ENCODE data around the gene TTC39A. TPM values are rescaled to one million over a fixed set of nuclear protein-coding genes. Genes with fewer than 3 reads are reported as not detected.

TTC39A gene
- total RNA-seq, 1 donor from 2014 or later: 42.1 TPM

- intact Hi-C loops (cut with DNase I): no loop called here
- H3K4me3 ChIP-seq: no peak overlapping the region
- H3K27ac ChIP-seq: no peak overlapping the region
- ATAC-seq (no peak), DNase-seq (no peak)
- H3K36me3 ChIP-seq: peaks cover 5% of the 10 kb centered on the region
- H3K4me1 ChIP-seq: peaks cover 3% of the 10 kb centered on the region
- H3K27me3 ChIP-seq: peaks cover 22% of the 10 kb centered on the region
- TF ChIP-seq CTCF (IDR thresholded peaks at IDR 0.05): no peak
- no peaks in the 10 kb centered on the region for H3K9me3 ChIP-seq
Observed at GRCh38 chr1:51348147-51348527, 17.8 kb upstream of the TTC39A start.

DNA sequence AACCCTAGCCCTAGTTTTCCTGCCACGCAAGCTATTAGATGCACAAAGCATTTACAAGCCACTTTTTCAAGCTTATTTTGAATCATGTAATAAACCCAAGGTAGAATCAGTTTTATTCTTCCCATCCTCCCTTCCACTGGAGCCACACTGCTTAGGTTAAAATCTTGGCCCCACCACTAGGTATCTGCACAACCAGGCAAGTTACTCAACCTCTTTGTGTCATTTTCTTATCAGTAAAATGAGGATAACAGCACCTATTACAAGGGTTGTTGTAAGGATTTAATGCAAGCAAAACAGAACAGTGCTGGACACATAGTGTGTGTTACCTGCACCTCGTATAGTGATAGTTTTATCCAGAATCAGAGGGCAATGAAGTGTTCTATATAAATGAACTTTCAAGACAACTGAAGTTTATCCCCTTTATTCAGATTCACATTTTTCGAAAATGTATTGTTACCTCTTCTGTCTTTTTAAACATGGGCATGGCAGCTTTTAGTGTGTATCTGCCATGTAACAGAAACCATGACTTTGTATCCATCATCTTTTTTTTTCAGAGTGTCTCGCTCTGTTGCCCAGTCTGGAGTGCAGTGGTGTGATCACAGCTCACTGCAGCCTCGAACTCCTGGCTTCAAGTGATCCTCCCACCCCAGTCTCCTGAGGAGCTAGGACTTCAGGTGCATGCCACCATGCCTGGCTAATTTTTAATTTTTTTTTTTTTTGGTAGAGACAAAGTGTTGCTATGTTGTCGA is 17.2 kb upstream of the TTC39A start:
- Histone ChIP-seq H3K9me3 (no peaks in the 10 kb centered on the region), H3K27me3 (peaks cover 22% of the 10 kb centered on the region), H3K36me3 (no peaks in the 10 kb centered on the region), H3K4me3 (no peak overlapping the region), H3K4me1 (peaks cover 3% of the 10 kb centered on the region), H3K27ac (no peak overlapping the region)
- no peak for ATAC-seq
- TF ChIP-seq CTCF (IDR thresholded peaks at IDR 0.05): no peak
- DNase-seq: no peak
- intact Hi-C loops (cut with DNase I): no loop called here

DNA sequence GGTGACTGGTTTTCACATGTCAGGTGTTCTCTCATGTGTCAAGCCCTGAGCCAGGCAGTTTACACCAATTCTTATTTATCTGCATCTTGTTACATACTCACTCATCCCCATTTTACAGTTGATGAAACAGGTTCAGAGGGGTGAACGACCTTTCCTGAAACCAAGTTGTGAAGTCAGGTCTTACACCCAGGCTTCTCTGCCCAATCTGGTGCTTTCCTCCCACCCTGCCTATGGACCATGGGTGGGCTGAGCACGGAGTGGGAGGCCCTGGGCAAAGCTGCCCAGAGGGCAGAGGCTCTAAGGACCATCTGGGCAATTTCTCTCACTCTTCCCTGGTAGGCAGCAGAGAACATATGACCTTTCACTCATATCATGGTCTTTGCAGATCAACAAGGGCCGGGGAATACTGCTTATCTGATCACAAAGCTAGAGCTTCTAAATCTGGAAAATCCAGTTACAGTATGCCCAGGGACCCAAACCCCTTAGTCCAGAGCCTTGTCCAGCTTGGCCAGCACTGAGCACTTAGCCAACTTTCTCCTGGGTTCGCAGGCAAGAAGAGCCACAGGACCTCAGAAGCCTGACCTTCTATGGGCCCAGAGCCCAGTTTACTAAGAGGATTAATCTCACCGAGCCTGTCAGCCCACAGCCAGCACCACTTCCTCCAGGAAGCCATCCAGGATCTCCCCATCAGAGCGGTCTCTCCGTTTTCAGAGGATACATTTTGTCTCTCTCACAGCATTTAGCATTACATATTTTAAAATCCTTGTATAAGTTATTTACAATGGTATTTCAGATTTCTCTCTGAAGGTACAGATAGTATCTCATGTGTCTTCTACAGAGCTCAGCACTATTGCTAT is 16.0 kb upstream of the TTC39A start:
- Histone ChIP-seq H3K36me3 (no peaks in the 10 kb centered on the region), H3K9me3 (no peaks in the 10 kb centered on the region), H3K4me1 (peaks cover 3% of the 10 kb centered on the region), H3K27me3 (peaks cover 22% of the 10 kb centered on the region), H3K27ac (no peak overlapping the region), H3K4me3 (no peak overlapping the region)
- intact Hi-C loops (cut with DNase I): no loop called here
- no peak for ATAC-seq
- TF ChIP-seq CTCF (IDR thresholded peaks at IDR 0.05): no peak
- no peak for DNase-seq

- no peak overlapping the region for H3K4me3 ChIP-seq
- no peak overlapping the region for H3K27ac ChIP-seq
- no peaks in the 10 kb centered on the region for H3K9me3 ChIP-seq
- H3K4me1 ChIP-seq: peaks cover 3% of the 10 kb centered on the region
- no peak for TF ChIP-seq CTCF (IDR thresholded peaks at IDR 0.05)
- ATAC-seq: no peak
- intact Hi-C loops (cut with DNase I): no loop called here
- no peaks in the 10 kb centered on the region for H3K36me3 ChIP-seq
- H3K27me3 ChIP-seq: peaks cover 22% of the 10 kb centered on the region
- DNase-seq: no peak
Observed at GRCh38 chr1:51345300-51345687, 14.9 kb upstream of the TTC39A start.

GRCh38 chr1:51344602-51345299 is 14.4 kb upstream of the TTC39A start:
- intact Hi-C loops (cut with DNase I): no loop called here
- H3K27me3 ChIP-seq: peaks cover 22% of the 10 kb centered on the region
- peak overlapping the region; percentile 24 for H3K27ac ChIP-seq
- peaks cover 3% of the 10 kb centered on the region for H3K4me1 ChIP-seq
- no peaks in the 10 kb centered on the region for H3K9me3 ChIP-seq
- no peaks in the 10 kb centered on the region for H3K36me3 ChIP-seq
- peak; percentile 90 for ATAC-seq
- TF ChIP-seq CTCF (IDR thresholded peaks at IDR 0.05): peak; percentile 22
- peak overlapping the region; percentile 43 for H3K4me3 ChIP-seq
- DNase-seq: peak; percentile 86
